Measurements from ENCODE around the gene SORCS1. TPM values are rescaled to one million over a fixed set of nuclear protein-coding genes. Genes with fewer than 3 reads are reported as not detected.

SORCS1 gene
- total RNA-seq, 1 experiment from 2014 or later: not detected

DNA sequence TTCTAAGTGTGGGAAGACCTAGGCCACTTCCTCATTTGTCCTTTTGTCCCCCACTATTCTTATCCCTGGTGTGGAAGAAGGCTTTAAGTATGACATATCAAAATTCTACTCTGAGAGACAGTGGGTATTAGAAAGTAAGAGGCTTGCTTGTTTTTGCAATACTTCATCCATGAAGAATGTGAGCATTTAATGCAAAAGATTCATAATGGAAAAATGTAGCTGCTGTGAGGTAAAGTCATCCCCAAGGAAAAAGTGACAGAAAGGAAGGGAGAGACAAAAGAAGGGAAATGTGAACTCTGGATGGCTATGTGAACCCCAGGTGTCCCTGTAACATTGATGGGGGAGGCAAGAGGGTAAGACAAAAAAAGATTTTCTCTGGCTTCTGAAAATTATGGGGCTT is 607.5 kb downstream of the SORCS1 start:
- no peak overlapping the region for H3K4me2 ChIP-seq (ENCODE audit: low read length)
- no peaks in the 10 kb centered on the region for H3K79me2 ChIP-seq (ENCODE audit: insufficient read depth, low read length)
- RAD21 ChIA-PET (ENCODE audit: low non-redundant PET in 1 of 2, low total read pairs in 2 of 2, uncharacterized antibody in 2 of 2, unreplicated experiment in 2 of 2): no interaction called here
- H3K9me3 ChIP-seq (ENCODE audit: control insufficient read depth in 1 of 2, insufficient read depth in 1 of 2, low read depth in 1 of 2, low read length in 2 of 2): peaks cover 31 to 34% of the 10 kb centered on the region in 2 experiments; a peak in 2 of 4 replicates
- no peak overlapping the region for H2AFZ ChIP-seq (ENCODE audit: low read depth, low read length, poor library complexity, severe bottlenecking)
- CTCF ChIA-PET: no interaction called here
- no peaks in the 10 kb centered on the region for H4K20me1 ChIP-seq (ENCODE audit: insufficient read depth)
- no peak for TF ChIP-seq ZFX (IDR thresholded peaks at IDR 0.05)
- TF ChIP-seq MAX (IDR thresholded peaks at IDR 0.05): no peak
- TF ChIP-seq ELF1 (IDR thresholded peaks at IDR 0.05; ENCODE audit: borderline replicate concordance, low read depth): no peak
- no peak for TF ChIP-seq EZH2phosphoT487 (IDR thresholded peaks at IDR 0.05; ENCODE audit: borderline replicate concordance)
- TF ChIP-seq SP1 (IDR thresholded peaks at IDR 0.05; ENCODE audit: low read depth): no peak
- TF ChIP-seq CEBPB (IDR thresholded peaks at IDR 0.05; ENCODE audit: low read depth): no peak
- TF ChIP-seq SIN3A (IDR thresholded peaks at IDR 0.05; ENCODE audit: low read depth): no peak
- TF ChIP-seq, protein P1, sequence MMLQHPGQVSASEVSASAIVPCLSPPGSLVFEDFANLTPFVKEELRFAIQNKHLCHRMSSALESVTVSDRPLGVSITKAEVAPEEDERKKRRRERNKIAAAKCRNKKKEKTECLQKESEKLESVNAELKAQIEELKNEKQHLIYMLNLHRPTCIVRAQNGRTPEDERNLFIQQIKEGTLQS (IDR thresholded peaks at IDR 0.05): no peak
- TF ChIP-seq POLR2AphosphoS5 (IDR thresholded peaks at IDR 0.05; ENCODE audit: low read depth, low read length): no peak
- no peak for TF ChIP-seq TCF7L2 (IDR thresholded peaks at IDR 0.05; ENCODE audit: borderline replicate concordance, extremely low read depth, insufficient read depth, insufficient read length)
- no peak for TF ChIP-seq ZBTB33 (IDR thresholded peaks at IDR 0.05; ENCODE audit: extremely low read depth, insufficient replicate concordance, low read length)
- no TSS peak for BruUV-seq (replicated peaks)
- intact Hi-C loops (cut with micrococcal nuclease): no loop called here
- H3K36me3 ChIP-seq (ENCODE audit: control insufficient read depth in 1 of 2, insufficient read depth in 2 of 2, low read length in 2 of 2): no peaks in the 10 kb centered on the region
- no peak overlapping the region for H3K9ac ChIP-seq (ENCODE audit: low read length)
- no peak for DNase-seq (ENCODE audit: low read depth, low spot score)
- H3K4me3 ChIP-seq (replicated peaks in 1 of 2; ENCODE audit: low read depth in 1 of 2, low read length in 2 of 2): no peak overlapping the region
- ATAC-seq: no peak
- no peaks in the 10 kb centered on the region for H3K27me3 ChIP-seq (ENCODE audit: insufficient read depth, low read length)
- POLR2A ChIA-PET: no interaction called here
- H3K9me2 ChIP-seq (ENCODE audit: insufficient read depth): no peaks in the 10 kb centered on the region
- no peak overlapping the region for H3K27ac ChIP-seq (ENCODE audit: low read depth, low read length)
- no peaks in the 10 kb centered on the region for H3K4me1 ChIP-seq (ENCODE audit: control insufficient read depth in 1 of 2, insufficient read depth in 2 of 2, low read length in 2 of 2)

Data from HCT116 (cell line).